ENCODE data around the gene CAPN15. TPM values are rescaled to one million over a fixed set of nuclear protein-coding genes. Genes with fewer than 3 reads are reported as not detected.
A peak's percentile ranks its signal among the peaks of the same experiment; 100 is the strongest.

The CAPN15 gene
- polyA plus RNA-seq, 3 donors: 3.4 to 42.6 (median 3.9) TPM

- Mint-ChIP-seq H3K9me3 (peaks cover 0 to 3% (median 0%) of the 10 kb centered on the region in 7 donors), H3K36me3 (peaks cover 0 to 3% of the 10 kb centered on the region in 2 donors), H3K27me3 (ENCODE audit: low read depth in 3 of 3) (peaks cover 2 to 16% (median 12%) of the 10 kb centered on the region in 3 donors), H3K4me3 (peak overlapping the region in 1 of 2 donors; percentile 53), H3K27ac (no peak overlapping the region), H3K4me1 (peaks cover 13% of the 10 kb centered on the region)
- no peaks in the 10 kb centered on the region for H3K9me3 ChIP-seq (replicated peaks in 1 of 2; ENCODE audit: control insufficient read depth in 1 of 2, insufficient read depth in 1 of 2, low read length in 2 of 2)
- H3K9ac ChIP-seq (ENCODE audit: insufficient read depth, low read length, poor library complexity, severe bottlenecking): no peak overlapping the region
- no peak for DNase-seq
- no peak overlapping the region for H3K4me3 ChIP-seq (replicated peaks in 1 of 3; ENCODE audit: low read depth in 2 of 3, low read length in 3 of 3)
- peaks cover 0 to 2% of the 10 kb centered on the region in 2 donors for H3K36me3 ChIP-seq (replicated peaks in 1 of 2; ENCODE audit: control insufficient read depth in 1 of 2, insufficient read depth in 2 of 2, low read length in 2 of 2)
- TF ChIP-seq CTCF (IDR thresholded peaks at IDR 0.05): no peak
- H4K20me1 ChIP-seq (ENCODE audit: insufficient read depth, low read length): no peaks in the 10 kb centered on the region
- peaks cover 16 to 20% of the 10 kb centered on the region in 2 donors for H3K4me1 ChIP-seq (ENCODE audit: control insufficient read depth in 1 of 2, insufficient read depth in 2 of 2, low read length in 2 of 2)
- H2AFZ ChIP-seq (ENCODE audit: insufficient read depth, low read depth, low read length, poor library complexity, severe bottlenecking): no peak overlapping the region
- no peak overlapping the region for H3K27ac ChIP-seq (ENCODE audit: low read depth in 1 of 2, low read length in 2 of 2)
- peaks cover 17% of the 10 kb centered on the region for H3K79me2 ChIP-seq (ENCODE audit: insufficient read depth, low read length)
- intact Hi-C loops (cut with micrococcal nuclease): loop anchor here (5.0 kb wide), 1 partner anchor 97 kb away; the partner anchor contains the start of genes JMJD8 (in 2 of the 2) and STUB1 (in 2 of the 2)
- no peak overlapping the region for H3K4me2 ChIP-seq (replicated peaks; ENCODE audit: extremely low read depth, low read length, poor library complexity, severe bottlenecking)
- WGBS (ENCODE audit: insufficient coverage): 49% methylated on average over 10 of the region's 10 CpGs
- H3K27me3 ChIP-seq (ENCODE audit: control insufficient read depth in 2 of 2, insufficient read depth in 2 of 2, low read length in 2 of 2): peaks cover 0 to 7% of the 10 kb centered on the region in 2 donors
Observed at GRCh38 chr16:585351-585750, 57.8 kb downstream of the CAPN15 start.

GRCh38 chr16:586047-586644 is 58.6 kb downstream of the CAPN15 start:
- intact Hi-C loops (cut with micrococcal nuclease): loop anchor here (5.0 kb wide), 1 partner anchor 96 kb away; the partner anchor contains the start of genes JMJD8 (in 2 of the 2) and STUB1 (in 2 of the 2)
- peaks cover 24 to 28% of the 10 kb centered on the region in 2 donors for H3K4me1 ChIP-seq (ENCODE audit: control insufficient read depth in 1 of 2, insufficient read depth in 2 of 2, low read length in 2 of 2)
- no peak for TF ChIP-seq CTCF (IDR thresholded peaks at IDR 0.05)
- H3K36me3 ChIP-seq (replicated peaks in 1 of 2; ENCODE audit: control insufficient read depth in 1 of 2, insufficient read depth in 2 of 2, low read length in 2 of 2): peaks cover 0 to 2% of the 10 kb centered on the region in 2 donors
- H4K20me1 ChIP-seq (ENCODE audit: insufficient read depth, low read length): no peaks in the 10 kb centered on the region
- Mint-ChIP-seq H3K27ac (no peak overlapping the region), H3K36me3 (peaks cover 0 to 2% of the 10 kb centered on the region in 2 donors), H3K9me3 (peaks cover 0 to 3% (median 0%) of the 10 kb centered on the region in 7 donors), H3K27me3 (ENCODE audit: low read depth in 3 of 3) (peaks cover 2 to 16% (median 12%) of the 10 kb centered on the region in 3 donors), H3K4me1 (peaks cover 20% of the 10 kb centered on the region), H3K4me3 (no peak overlapping the region)
- peaks cover 24% of the 10 kb centered on the region for H3K79me2 ChIP-seq (ENCODE audit: insufficient read depth, low read length)
- DNase-seq: no peak
- H3K9me3 ChIP-seq (replicated peaks in 1 of 2; ENCODE audit: control insufficient read depth in 1 of 2, insufficient read depth in 1 of 2, low read length in 2 of 2): no peaks in the 10 kb centered on the region
- no peak overlapping the region for H3K9ac ChIP-seq (ENCODE audit: insufficient read depth, low read length, poor library complexity, severe bottlenecking)
- WGBS (ENCODE audit: insufficient coverage): 78% methylated on average over 15 of the region's 16 CpGs
- H3K27me3 ChIP-seq (ENCODE audit: control insufficient read depth in 2 of 2, insufficient read depth in 2 of 2, low read length in 2 of 2): peaks cover 0 to 7% of the 10 kb centered on the region in 2 donors
- no peak overlapping the region for H3K4me3 ChIP-seq (replicated peaks in 1 of 3; ENCODE audit: low read depth in 2 of 3, low read length in 3 of 3)
- H3K27ac ChIP-seq (ENCODE audit: low read depth in 1 of 2, low read length in 2 of 2): no peak overlapping the region
- no peak overlapping the region for H2AFZ ChIP-seq (ENCODE audit: insufficient read depth, low read depth, low read length, poor library complexity, severe bottlenecking)
- no peak overlapping the region for H3K4me2 ChIP-seq (replicated peaks; ENCODE audit: extremely low read depth, low read length, poor library complexity, severe bottlenecking)

Measured in CD14-positive monocyte (primary cell).